ENCODE results near the gene NBPF3.

DNA sequence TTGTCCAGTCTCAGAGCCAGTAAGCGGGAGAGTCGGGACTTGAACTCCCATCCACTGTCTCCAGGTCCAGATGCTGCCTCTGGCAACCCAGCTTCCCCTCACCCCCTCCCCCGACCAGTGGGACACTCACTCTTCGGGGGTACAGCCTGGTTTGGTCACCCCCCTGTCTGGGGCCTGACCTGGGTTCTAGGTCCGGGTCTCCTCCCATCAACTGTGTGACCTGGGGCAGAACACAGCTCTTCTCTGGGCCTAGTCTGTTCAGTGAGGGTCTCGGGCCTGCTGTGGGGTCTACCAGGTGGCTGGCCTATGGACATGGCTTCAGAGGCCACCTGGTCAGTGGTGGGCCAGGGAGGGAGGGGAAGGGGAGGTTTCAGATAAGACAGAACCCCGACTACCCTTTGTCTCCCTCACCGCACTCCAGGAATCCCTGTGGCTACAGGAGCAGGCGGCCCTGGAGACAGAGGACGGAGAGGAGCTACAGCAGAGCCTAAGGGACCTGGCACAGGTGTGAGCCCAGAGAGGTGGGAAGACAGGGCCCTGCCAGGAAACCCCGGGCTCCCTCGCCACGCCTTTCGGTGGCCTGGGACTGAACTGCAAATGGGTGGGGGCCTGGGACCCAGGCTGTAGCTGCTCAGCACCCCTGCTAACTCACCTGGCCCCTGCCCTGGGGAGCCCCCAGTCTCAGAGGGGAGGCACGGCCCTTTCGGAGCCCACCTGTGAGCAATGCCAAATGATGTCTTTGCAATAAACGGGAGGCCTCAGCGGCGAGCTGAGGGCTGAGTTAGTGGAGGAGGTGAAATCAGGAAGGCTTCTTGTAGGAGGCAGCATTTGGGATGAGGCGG, 4.1 kb upstream of the NBPF3 start:
- no peak for TF ChIP-seq ELF4 (IDR thresholded peaks at IDR 0.05)
- no peak for TF ChIP-seq LEF1 (IDR thresholded peaks at IDR 0.05; ENCODE audit: borderline replicate concordance)
- no peak for TF ChIP-seq BHLHE40 (IDR thresholded peaks at IDR 0.05; ENCODE audit: borderline replicate concordance)
- TF ChIP-seq TARDBP (IDR thresholded peaks at IDR 0.05), result no peak
- no peak for TF ChIP-seq SP1 (IDR thresholded peaks at IDR 0.05)
- TF ChIP-seq SUZ12 (IDR thresholded peaks at IDR 0.05), result no peak
- no peak for TF ChIP-seq FOXA1 (IDR thresholded peaks at IDR 0.05)
- TF ChIP-seq PKNOX1 (IDR thresholded peaks at IDR 0.05), result no peak
- no peak for TF ChIP-seq FOXK2 (IDR thresholded peaks at IDR 0.05)
- no peak for TF ChIP-seq FOXM1 (IDR thresholded peaks at IDR 0.05; ENCODE audit: borderline replicate concordance)
- no peak for TF ChIP-seq HDGF (IDR thresholded peaks at IDR 0.05; ENCODE audit: borderline replicate concordance)
- TF ChIP-seq ZNF384 (IDR thresholded peaks at IDR 0.05), result no peak
- no peak for TF ChIP-seq NFRKB (IDR thresholded peaks at IDR 0.05)
- no peak for TF ChIP-seq CTBP1 (IDR thresholded peaks at IDR 0.05; ENCODE audit: borderline replicate concordance)
